ENCODE results near the gene ZEB2.

The ZEB2 gene

GRCh38 chr2:144511226-144511810, 8.6 kb downstream of the ZEB2 start:
- no peak overlapping the region for H3K4me3 ChIP-seq (ENCODE audit: low read depth, low read length)

GRCh38 chr2:144510294-144510991, 9.5 kb downstream of the ZEB2 start:
- no peak overlapping the region for H3K27ac ChIP-seq
- H3K9me3 ChIP-seq (ENCODE audit: severe bottlenecking) = no peaks in the 10 kb centered on the region
- no peak for DNase-seq
- H3K4me3 ChIP-seq (ENCODE audit: low read depth, low read length) = no peak overlapping the region
- H3K36me3 ChIP-seq = no peaks in the 10 kb centered on the region
- no peak for TF ChIP-seq CTCF (IDR thresholded peaks at IDR 0.05; ENCODE audit: low read depth, low read length)
- H3K27me3 ChIP-seq (ENCODE audit: insufficient read depth, low read depth, severe bottlenecking) = no peaks in the 10 kb centered on the region

More at GRCh38 chr2:144511226-144511810, 8.6 kb downstream of the ZEB2 start:
- Histone ChIP-seq H3K9me3 (ENCODE audit: severe bottlenecking) (no peaks in the 10 kb centered on the region), H3K36me3 (no peaks in the 10 kb centered on the region), H3K27me3 (ENCODE audit: insufficient read depth, low read depth, severe bottlenecking) (no peaks in the 10 kb centered on the region), H3K27ac (no peak overlapping the region)
- TF ChIP-seq CTCF (IDR thresholded peaks at IDR 0.05; ENCODE audit: low read depth, low read length) = no peak
- no peak for DNase-seq

DNA sequence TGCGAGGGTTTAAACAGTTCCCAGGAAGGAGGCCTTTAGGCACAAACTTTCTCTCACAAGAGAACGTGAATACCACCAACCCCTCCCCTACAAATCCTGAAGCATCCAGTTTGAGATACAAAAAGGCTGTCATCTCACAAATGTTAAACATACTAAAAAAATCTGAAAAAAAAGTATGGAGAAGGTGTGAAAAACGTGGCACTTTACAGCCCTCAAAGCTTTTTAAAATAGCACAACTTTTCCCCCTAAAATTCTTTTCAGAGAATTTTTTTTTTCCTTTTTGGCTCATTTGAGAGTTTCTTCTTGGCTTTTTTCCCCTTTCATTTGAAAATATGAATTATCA, 10.1 kb downstream of the ZEB2 start:
- no peak for TF ChIP-seq CTCF (IDR thresholded peaks at IDR 0.05; ENCODE audit: low read depth, low read length)
- Histone ChIP-seq H3K4me3 (ENCODE audit: low read depth, low read length) (no peak overlapping the region), H3K27me3 (ENCODE audit: insufficient read depth, low read depth, severe bottlenecking) (no peaks in the 10 kb centered on the region), H3K36me3 (no peaks in the 10 kb centered on the region), H3K27ac (no peak overlapping the region), H3K9me3 (ENCODE audit: severe bottlenecking) (no peaks in the 10 kb centered on the region)
- no peak for DNase-seq

DNA sequence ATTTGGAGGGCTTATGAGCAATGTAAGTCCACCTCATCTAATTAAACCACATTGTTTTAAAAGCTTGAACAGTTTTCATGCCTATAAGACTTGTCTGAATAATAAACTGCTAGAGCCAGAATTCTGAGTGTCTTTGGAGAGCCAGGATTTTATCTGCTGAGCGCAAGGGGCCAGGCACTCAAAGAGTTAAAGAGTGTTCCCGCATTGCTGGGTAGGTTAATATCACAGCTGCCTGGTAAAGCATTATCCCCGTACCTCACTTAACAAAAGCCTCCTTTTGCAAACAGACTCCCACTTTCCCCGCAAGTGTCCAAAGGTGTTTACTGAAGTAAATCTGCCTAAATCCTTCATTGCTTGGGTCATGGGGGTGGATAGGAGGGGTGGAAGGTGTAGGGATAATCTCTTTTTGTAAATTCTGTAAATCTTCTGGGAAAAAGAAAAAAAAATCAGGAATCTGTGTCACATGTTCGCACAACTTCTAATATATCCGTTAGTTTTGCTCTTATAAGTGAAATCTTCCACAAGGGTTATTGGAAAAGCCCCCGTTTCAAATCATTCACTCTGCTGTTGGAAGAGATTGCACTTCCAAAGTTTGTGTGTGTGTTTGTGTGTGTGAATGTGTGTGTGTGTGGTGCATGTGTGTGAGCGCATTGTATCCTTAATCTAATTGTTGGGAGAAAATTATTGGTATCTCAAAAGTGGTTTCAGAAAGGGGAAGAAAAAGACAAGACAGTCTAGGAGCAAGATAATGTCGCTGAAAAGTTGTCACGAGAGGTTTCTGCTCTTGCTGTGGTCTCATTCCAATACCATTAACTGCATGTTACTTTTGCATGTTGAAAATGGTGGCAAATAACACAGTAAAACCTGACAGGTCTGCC, 10.7 kb downstream of the ZEB2 start:
- H3K27ac ChIP-seq = no peak overlapping the region
- DNase-seq = no peak
- no peaks in the 10 kb centered on the region for H3K36me3 ChIP-seq
- TF ChIP-seq CTCF (IDR thresholded peaks at IDR 0.05; ENCODE audit: low read depth, low read length) = no peak
- no peaks in the 10 kb centered on the region for H3K9me3 ChIP-seq (ENCODE audit: severe bottlenecking)
- no peak overlapping the region for H3K4me3 ChIP-seq (ENCODE audit: low read depth, low read length)
- no peaks in the 10 kb centered on the region for H3K27me3 ChIP-seq (ENCODE audit: insufficient read depth, low read depth, severe bottlenecking)

GRCh38 chr2:144508172-144508851, 11.6 kb downstream of the ZEB2 start:
- H3K9me3 ChIP-seq (ENCODE audit: severe bottlenecking) = no peaks in the 10 kb centered on the region
- no peak for TF ChIP-seq CTCF (IDR thresholded peaks at IDR 0.05; ENCODE audit: low read depth, low read length)
- no peak overlapping the region for H3K27ac ChIP-seq
- no peak overlapping the region for H3K4me3 ChIP-seq (ENCODE audit: low read depth, low read length)
- H3K27me3 ChIP-seq (ENCODE audit: insufficient read depth, low read depth, severe bottlenecking) = no peaks in the 10 kb centered on the region
- no peak for DNase-seq
- H3K36me3 ChIP-seq = no peaks in the 10 kb centered on the region

Measured in WERI-Rb-1 (cell line).